ENCODE data around the gene GNMT. TPM values are rescaled to one million over a fixed set of nuclear protein-coding genes. Genes with fewer than 3 reads are reported as not detected.

The GNMT gene
- total RNA-seq, 4 donors from 2014 or later = 2.6 to 3.6 (median 2.6) TPM; not detected in 1

GRCh38 chr6:42968126-42968701 lies 7.7 kb downstream of the GNMT start:
- no peaks in the 10 kb centered on the region for H3K9me3 ChIP-seq
- TF ChIP-seq POLR2AphosphoS5 (IDR thresholded peaks at IDR 0.05) = no peak
- no peak for TF ChIP-seq POLR2A (IDR thresholded peaks at IDR 0.05)
- no peak for TF ChIP-seq CTCF (IDR thresholded peaks at IDR 0.05)
- no peak for TF ChIP-seq EP300 (IDR thresholded peaks at IDR 0.05)
- WGBS, 2 donors (ENCODE audit: low coverage in 1 of 2) = 100% methylated on average over 1 of the region's 12 CpGs; no CpG with 5 or more reads in 1 of the 2 donors
- no peaks in the 10 kb centered on the region for H3K27me3 ChIP-seq
- no peak overlapping the region for H3K4me3 ChIP-seq
- H3K36me3 ChIP-seq = peaks cover 0 to 69% of the 10 kb centered on the region in 2 donors
- H3K4me1 ChIP-seq = peaks cover 0 to 5% (median 0%) of the 10 kb centered on the region in 3 donors
- no peak for ATAC-seq
- H3K27ac ChIP-seq = no peak overlapping the region

GRCh38 chr6:42968783-42969182 lies 8.2 kb downstream of the GNMT start:
- Histone ChIP-seq H3K27ac (no peak overlapping the region), H3K9me3 (no peaks in the 10 kb centered on the region), H3K36me3 (peaks cover 0 to 63% of the 10 kb centered on the region in 2 donors), H3K4me1 (peaks cover 0 to 5% (median 0%) of the 10 kb centered on the region in 3 donors), H3K4me3 (no peak overlapping the region), H3K27me3 (no peaks in the 10 kb centered on the region)
- WGBS, 2 donors (ENCODE audit: low coverage in 1 of 2) = 61 to 100% methylated on average over 2 to 3 of the region's 4 CpGs
- ATAC-seq = no peak
- TF ChIP-seq POLR2A (IDR thresholded peaks at IDR 0.05) = no peak
- TF ChIP-seq CTCF (IDR thresholded peaks at IDR 0.05) = no peak
- TF ChIP-seq EP300 (IDR thresholded peaks at IDR 0.05) = no peak
- TF ChIP-seq POLR2AphosphoS5 (IDR thresholded peaks at IDR 0.05) = no peak

- no peak for ATAC-seq
- H3K4me3 ChIP-seq = no peak overlapping the region
- WGBS, 2 donors (ENCODE audit: low coverage in 1 of 2) = 89% methylated on average over 1 of the region's 2 CpGs; no CpG with 5 or more reads in 1 of the 2 donors
- TF ChIP-seq EP300 (IDR thresholded peaks at IDR 0.05) = no peak
- no peak for TF ChIP-seq CTCF (IDR thresholded peaks at IDR 0.05)
- TF ChIP-seq POLR2AphosphoS5 (IDR thresholded peaks at IDR 0.05) = no peak
- TF ChIP-seq POLR2A (IDR thresholded peaks at IDR 0.05) = no peak
- H3K27me3 ChIP-seq = no peaks in the 10 kb centered on the region
- peaks cover 0 to 5% (median 0%) of the 10 kb centered on the region in 3 donors for H3K4me1 ChIP-seq
- H3K27ac ChIP-seq = no peak overlapping the region
- H3K9me3 ChIP-seq = no peaks in the 10 kb centered on the region
- peaks cover 0 to 57% of the 10 kb centered on the region in 2 donors for H3K36me3 ChIP-seq
These were observed 8.9 kb downstream of the GNMT start for GRCh38 chr6:42969431-42969830.

GRCh38 chr6:42969934-42970333 lies 9.4 kb downstream of the GNMT start:
- Histone ChIP-seq H3K36me3 (peaks cover 0 to 51% of the 10 kb centered on the region in 2 donors), H3K4me3 (no peak overlapping the region), H3K27ac (no peak overlapping the region), H3K9me3 (no peaks in the 10 kb centered on the region), H3K27me3 (no peaks in the 10 kb centered on the region), H3K4me1 (peaks cover 0 to 5% (median 0%) of the 10 kb centered on the region in 3 donors)
- no peak for ATAC-seq
- 60 to 75% methylated on average over 1 of the region's 4 CpGs for WGBS, 2 donors (ENCODE audit: low coverage in 1 of 2)
- TF ChIP-seq POLR2AphosphoS5 (IDR thresholded peaks at IDR 0.05) (no peak), POLR2A (IDR thresholded peaks at IDR 0.05) (no peak), CTCF (IDR thresholded peaks at IDR 0.05) (no peak), EP300 (IDR thresholded peaks at IDR 0.05) (no peak)

Measured in gastroesophageal sphincter (tissue), 4 donors.